Ascending aorta (tissue), 2 donors: Measurements from ENCODE around the gene PLPPR3. TPM values are rescaled to one million over a fixed set of nuclear protein-coding genes. Genes with fewer than 3 reads are reported as not detected.

Experiments
- DNase-seq, 2 donors: peaks; one replicate each; pipeline ENCODE4 v3.0.0-alpha.2; 2019; ENCODE audit warnings: low spot score in 2 of 2
- H3K27ac ChIP-seq, 2 donors: fragments of 200-600 bp; sonication (generic); one replicate each; pipeline ENCODE4 v1.5.1; 2016 to 2017; ENCODE audit warnings: mild to moderate bottlenecking in 1 of 2
- H3K27me3 ChIP-seq: fragments of 200-600 bp; sonication (generic); one replicate; pipeline ENCODE4 v1.5.1; 2017
- H3K36me3 ChIP-seq, 2 donors: fragments of 200-600 bp; sonication (generic); one replicate each; pipeline ENCODE4 v1.5.1; 2016
- H3K4me1 ChIP-seq, 2 donors: fragments of 200-600 bp; sonication (generic); one replicate each; pipeline ENCODE4 v1.5.1; 2016 to 2017; ENCODE audit warnings: mild to moderate bottlenecking in 1 of 2
- H3K4me3 ChIP-seq, 2 donors: fragments of 200-600 bp; sonication (generic); one replicate each; pipeline ENCODE4 v1.5.1; 2016 to 2017; ENCODE audit warnings: mild to moderate bottlenecking in 1 of 2
- H3K9me3 ChIP-seq, 2 donors: fragments of 200-600 bp; sonication (generic); one replicate each; pipeline ENCODE4 v1.5.1; 2016
- CTCF ChIP-seq, 3 experiments: fragments of 200-600 bp in 2 of 3; fragments of 450-650 bp in 1 of 3; sonication (generic) in 2 of 3; IDR thresholded peaks; one replicate each; pipeline ENCODE4 v1.5.1; 2016 to 2019; ENCODE audit warnings: antibody characterized with exemption in 3 of 3, mild to moderate bottlenecking in 1 of 3, moderate library complexity in 1 of 3
- intact Hi-C: fragments of 100-400 bp; cut with DNase I; formaldehyde crosslinking; loops from one replicate; pipeline ENCODE4 v1.15.1; 2023
- total RNA-seq: library from RNA; depleted of rRNA; stranded (reverse); fragments of >200 nt; gene quantifications from one replicate; pipeline ENCODE4 v1.1.0, GENCODE V29; 2016

Gene PLPPR3
- total RNA-seq, 1 donor from 2014 or later = not detected

- DNase-seq = no peak
- Histone ChIP-seq H3K36me3 (peaks cover 34 to 41% of the 10 kb centered on the region in 2 donors), H3K9me3 (no peaks in the 10 kb centered on the region), H3K4me3 (no peak overlapping the region), H3K27me3 (no peaks in the 10 kb centered on the region), H3K4me1 (peaks cover 4 to 9% of the 10 kb centered on the region in 2 donors), H3K27ac (peak overlapping the region; percentile 88 to 89)
- no peak for TF ChIP-seq CTCF (IDR thresholded peaks at IDR 0.05)
- intact Hi-C loops = loop anchor here (2.0 to 10.0 kb wide), 2 partner anchors 24 to 94 kb away; partner anchors contain the start of genes MED16 and RNU6-9
These were observed 46.9 kb upstream of the PLPPR3 start for GRCh38 chr19:868458-869244.

- intact Hi-C loops = loop anchor here (2.0 to 10.0 kb wide), 2 partner anchors 25 to 93 kb away; partner anchors contain the start of genes MED16 and RNU6-9
- Histone ChIP-seq H3K27ac (peak overlapping the region; percentile 88 to 89), H3K4me3 (no peak overlapping the region), H3K36me3 (peaks cover 30 to 38% of the 10 kb centered on the region in 2 donors), H3K27me3 (no peaks in the 10 kb centered on the region), H3K9me3 (no peaks in the 10 kb centered on the region), H3K4me1 (peaks cover 4 to 9% of the 10 kb centered on the region in 2 donors)
- no peak for DNase-seq
- TF ChIP-seq CTCF (IDR thresholded peaks at IDR 0.05) = no peak
These were observed 46.2 kb upstream of the PLPPR3 start for GRCh38 chr19:867855-868457.

- intact Hi-C loops = loop anchor here (10.0 kb wide), 1 partner anchor 93 kb away; no protein-coding TSS in a partner anchor
- DNase-seq = no peak
- no peak for TF ChIP-seq CTCF (IDR thresholded peaks at IDR 0.05)
- no peaks in the 10 kb centered on the region for H3K9me3 ChIP-seq
- no peak overlapping the region for H3K4me3 ChIP-seq
- peaks cover 27 to 34% of the 10 kb centered on the region in 2 donors for H3K36me3 ChIP-seq
- H3K27ac ChIP-seq = peak overlapping the region in 1 of 2 donors; percentile 88
- H3K4me1 ChIP-seq = peaks cover 4 to 13% of the 10 kb centered on the region in 2 donors
- H3K27me3 ChIP-seq = no peaks in the 10 kb centered on the region
These were observed 45.6 kb upstream of the PLPPR3 start for GRCh38 chr19:867301-867793.

GRCh38 chr19:866769-867300 is 45.1 kb upstream of the PLPPR3 start:
- no peak for TF ChIP-seq CTCF (IDR thresholded peaks at IDR 0.05)
- Histone ChIP-seq H3K4me3 (no peak overlapping the region), H3K4me1 (peaks cover 4 to 13% of the 10 kb centered on the region in 2 donors), H3K36me3 (peaks cover 23 to 29% of the 10 kb centered on the region in 2 donors), H3K27me3 (peaks cover 2% of the 10 kb centered on the region), H3K9me3 (no peaks in the 10 kb centered on the region), H3K27ac (no peak overlapping the region)
- DNase-seq = no peak
- intact Hi-C loops = loop anchor here (10.0 kb wide), 1 partner anchor 92 kb away; no protein-coding TSS in a partner anchor

- H3K27ac ChIP-seq = peak overlapping the region in 1 of 2 donors; percentile 27
- peaks cover 24% of the 10 kb centered on the region for H3K27me3 ChIP-seq
- H3K4me3 ChIP-seq = peak overlapping the region in 1 of 2 donors; percentile 35
These were observed 41.5 kb upstream of the PLPPR3 start for GRCh38 chr19:863315-863620.

More at GRCh38 chr19:863315-863620, 41.5 kb upstream of the PLPPR3 start:
- Histone ChIP-seq H3K36me3 (peaks cover 8 to 13% of the 10 kb centered on the region in 2 donors), H3K4me1 (peaks cover 0 to 11% of the 10 kb centered on the region in 2 donors), H3K9me3 (no peaks in the 10 kb centered on the region)
- no peak for DNase-seq
- no peak for TF ChIP-seq CTCF (IDR thresholded peaks at IDR 0.05)
- intact Hi-C loops = loop anchor here (5.0 to 10.0 kb wide), 2 partner anchors 88 to 119 kb away; partner anchors contain the start of gene WDR18
